Activated CD8-positive, alpha-beta T cell treated with anti-CD3 and anti-CD28 coated beads, Interleukin-2, amount 10 ng/mL, durations not matched to agents 7 days and 5 days (primary cell): ENCODE data around the gene TNRC6C. TPM values are rescaled to one million over a fixed set of nuclear protein-coding genes. Genes with fewer than 3 reads are reported as not detected.
A peak's percentile ranks its signal among the peaks of the same experiment; 100 is the strongest.

Experiments used
- ATAC-seq: fragments of 150-1000 bp; cut with Tn5 transposase; one replicate; pipeline ENCODE4 v1.10.0; 2021; ENCODE audit warnings: moderate library complexity
- CTCF ChIA-PET: fragments of 350-600 bp; sonication (Branson Sonifier 250); formaldehyde crosslinking; loops from one replicate; lab custom pipeline; 2021; ENCODE audit warnings: antibody characterized with exemption; lab: Charles Lee
- POLR2A ChIA-PET: fragments of 350-600 bp; sonication (Branson Sonifier 250); formaldehyde crosslinking; loops from one replicate; lab custom pipeline; 2021; ENCODE audit warnings: antibody characterized with exemption; lab: Charles Lee
- DNase-seq: peaks from one replicate; pipeline ENCODE4 v3.0.0-alpha.2; 2020
- H3K27ac Mint-ChIP-seq: one replicate; pipeline ENCODE4 v1.8.0; 2021; ENCODE audit warnings: mild to moderate bottlenecking, mixed read lengths
- H3K27me3 Mint-ChIP-seq: one replicate; pipeline ENCODE4 v1.8.0; 2021; ENCODE audit warnings: low read depth, mixed read lengths
- H3K36me3 Mint-ChIP-seq: one replicate; pipeline ENCODE4 v1.8.0; 2021; ENCODE audit warnings: low read depth, mixed read lengths
- H3K4me1 Mint-ChIP-seq: one replicate; pipeline ENCODE4 v1.8.0; 2021; ENCODE audit warnings: low read depth, mixed read lengths
- H3K4me3 Mint-ChIP-seq: one replicate; pipeline ENCODE4 v1.8.0; 2021; ENCODE audit warnings: mild to moderate bottlenecking, mixed read lengths
- H3K9me3 Mint-ChIP-seq: one replicate; pipeline ENCODE4 v1.8.0; 2022; ENCODE audit warnings: mixed read lengths; ENCODE audit not compliant: insufficient read depth
- total RNA-seq, 2 experiments: library from RNA; stranded (reverse); gene quantifications; one replicate each; pipeline ENCODE4 v1.2.3, GENCODE V29; 2021

Gene TNRC6C
- total RNA-seq, 2 experiments from 2014 or later: 33.3 to 36.2 TPM

- Mint-ChIP-seq H3K27me3 (no peaks in the 10 kb centered on the region), H3K4me1 (peaks cover 2% of the 10 kb centered on the region), H3K9me3 (no peaks in the 10 kb centered on the region), H3K4me3 (no peak overlapping the region), H3K36me3 (peaks cover 30% of the 10 kb centered on the region), H3K27ac (no peak overlapping the region)
- no peak for ATAC-seq
- POLR2A ChIA-PET: no interaction called here
- DNase-seq: no peak
- CTCF ChIA-PET: interaction anchor here (3.0 kb wide), 1 partner anchor 25 kb away, joined by 11 read pairs; no protein-coding TSS in a partner anchor
Observed at GRCh38 chr17:78038748-78039288, 80.3 kb downstream of the TNRC6C start.

DNA sequence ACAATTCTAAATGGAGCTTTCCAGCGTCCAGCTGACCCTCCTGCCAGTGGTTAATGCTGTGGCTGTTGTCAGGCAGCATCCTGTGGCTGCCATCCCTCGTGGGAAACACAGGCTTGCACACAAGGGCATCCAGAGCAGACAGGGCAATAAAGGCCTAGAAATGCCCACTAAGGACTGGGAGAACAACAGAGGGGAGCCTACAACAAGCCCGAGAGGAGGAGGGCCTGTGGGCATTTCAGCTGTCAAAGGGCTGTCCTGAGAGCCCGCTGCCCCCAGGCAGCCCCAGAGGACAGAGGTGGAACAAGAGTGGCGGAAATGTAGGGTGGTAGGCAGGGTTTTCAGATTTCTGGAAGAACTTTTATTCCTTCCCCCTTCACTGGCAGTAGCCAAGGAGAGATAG is 81.1 kb downstream of the TNRC6C start:
- Mint-ChIP-seq H3K4me1 (peaks cover 2% of the 10 kb centered on the region), H3K27ac (no peak overlapping the region), H3K9me3 (no peaks in the 10 kb centered on the region), H3K27me3 (no peaks in the 10 kb centered on the region), H3K4me3 (no peak overlapping the region), H3K36me3 (peaks cover 30% of the 10 kb centered on the region)
- POLR2A ChIA-PET: no interaction called here
- DNase-seq (no peak), ATAC-seq (no peak)
- CTCF ChIA-PET: interaction anchor here (3.0 kb wide), 1 partner anchor 26 kb away, joined by 11 read pairs; no protein-coding TSS in a partner anchor

DNA sequence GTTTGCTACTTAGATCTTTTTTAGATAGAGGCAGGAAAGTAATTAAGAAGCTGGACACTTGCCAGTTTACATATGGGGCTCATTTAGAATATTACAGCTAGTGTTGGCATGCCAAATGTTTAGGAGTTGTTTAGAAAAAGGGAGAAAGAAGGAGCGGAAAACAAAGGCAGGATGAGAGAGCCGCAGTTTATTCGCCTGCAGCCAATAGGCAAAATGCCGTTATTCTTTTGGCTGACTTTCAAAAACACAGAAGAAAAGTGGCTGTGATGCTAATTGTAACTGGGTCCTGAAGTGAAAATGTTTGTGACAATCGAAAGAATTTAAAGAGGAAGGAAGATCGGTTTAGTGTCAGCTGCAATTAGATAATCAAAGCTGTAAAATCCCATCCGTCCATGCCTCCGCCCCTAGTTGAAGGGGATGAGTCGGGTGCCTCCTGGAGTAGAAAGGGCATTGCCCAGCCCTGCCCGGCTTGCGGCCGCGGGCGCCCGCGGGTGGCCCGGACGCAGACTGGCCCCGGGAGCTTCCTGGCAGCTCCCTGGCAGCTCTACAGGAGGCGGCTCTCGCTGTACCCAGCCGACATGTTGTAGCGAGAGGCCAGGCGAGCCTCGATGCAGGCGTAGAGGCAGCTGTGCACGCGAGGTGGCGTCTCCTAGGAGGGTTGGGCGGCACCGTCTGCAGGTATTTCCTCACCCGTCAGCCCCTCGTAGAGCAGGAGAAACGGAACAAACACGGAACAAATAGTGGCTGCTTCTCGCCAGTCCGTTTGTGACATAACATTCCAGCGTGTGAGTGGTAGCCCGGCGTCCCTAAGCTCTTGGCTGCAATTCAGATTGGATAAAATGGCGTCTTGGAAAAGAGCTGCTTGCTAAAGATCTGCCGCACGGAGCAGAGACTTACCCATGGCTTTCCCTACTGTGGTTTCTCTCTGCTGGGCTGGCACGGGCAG is 82.2 kb downstream of the TNRC6C start:
- POLR2A ChIA-PET: no interaction called here
- ATAC-seq (peak; percentile 86), DNase-seq (peak; percentile 33)
- H3K27me3 Mint-ChIP-seq: no peaks in the 10 kb centered on the region
- peak overlapping the region; percentile 19 for H3K27ac Mint-ChIP-seq
- CTCF ChIA-PET: interaction anchor here (1.3 to 3.0 kb wide), 5 partner anchors 13 to 44 kb away, joined by 3 to 11 read pairs (median 5); no protein-coding TSS in a partner anchor
- peak overlapping the region; percentile 49 for H3K4me3 Mint-ChIP-seq
- H3K9me3 Mint-ChIP-seq: no peaks in the 10 kb centered on the region
- H3K4me1 Mint-ChIP-seq: peaks cover 9% of the 10 kb centered on the region
- H3K36me3 Mint-ChIP-seq: peaks cover 39% of the 10 kb centered on the region

DNA sequence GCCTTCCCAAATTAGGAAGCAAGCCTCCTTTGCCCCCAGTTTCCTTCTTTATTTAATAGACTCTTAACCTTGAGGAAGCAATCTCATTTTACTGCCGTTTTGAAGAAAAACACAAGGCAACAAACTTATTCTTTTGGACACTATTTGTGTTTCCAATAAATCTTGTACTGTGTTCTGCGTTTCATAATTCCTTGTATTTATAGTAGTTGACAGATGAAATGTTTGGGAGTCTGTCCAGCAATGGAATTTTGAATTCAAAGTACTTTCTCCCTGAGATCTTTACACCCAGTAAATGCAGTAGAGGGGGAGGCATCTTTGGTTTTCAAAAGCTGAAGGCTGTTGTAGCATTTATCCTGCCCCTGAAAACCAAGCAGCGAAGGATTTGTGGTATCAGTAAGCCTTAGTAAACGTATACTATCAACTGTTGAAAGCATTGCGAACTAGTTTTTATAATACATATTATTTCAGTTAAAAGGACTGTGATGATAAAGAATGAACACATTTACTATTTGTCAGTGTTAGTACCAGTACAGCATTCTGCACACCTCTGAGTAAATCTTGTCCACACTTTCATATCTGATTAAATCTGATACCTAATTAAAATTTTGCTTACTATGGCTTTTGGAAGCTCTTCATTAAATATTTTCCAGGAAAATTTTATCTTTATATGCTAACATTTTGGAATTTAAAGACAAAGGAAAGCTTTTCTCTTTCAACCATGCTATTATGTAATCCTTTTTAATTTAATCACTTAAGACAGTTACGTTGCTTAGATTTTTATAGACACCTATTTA is 83.1 kb downstream of the TNRC6C start:
- H3K27ac Mint-ChIP-seq: peak overlapping the region; percentile 19
- POLR2A ChIA-PET: no interaction called here
- ATAC-seq (no peak), DNase-seq (no peak)
- H3K36me3 Mint-ChIP-seq: peaks cover 35% of the 10 kb centered on the region
- H3K4me1 Mint-ChIP-seq: peaks cover 9% of the 10 kb centered on the region
- no peaks in the 10 kb centered on the region for H3K27me3 Mint-ChIP-seq
- CTCF ChIA-PET: interaction anchor here (1.3 to 3.0 kb wide), 5 partner anchors 14 to 43 kb away, joined by 3 to 11 read pairs (median 5); no protein-coding TSS in a partner anchor
- H3K9me3 Mint-ChIP-seq: no peaks in the 10 kb centered on the region
- peak overlapping the region; percentile 49 for H3K4me3 Mint-ChIP-seq

GRCh38 chr17:78042542-78042941 is 84.0 kb downstream of the TNRC6C start:
- ChIA-PET CTCF (interaction anchor here (1.4 kb wide), 1 partner anchor 42 kb away, joined by 5 read pairs; no protein-coding TSS in a partner anchor), POLR2A (no interaction called here)
- Mint-ChIP-seq H3K27me3 (no peaks in the 10 kb centered on the region), H3K9me3 (no peaks in the 10 kb centered on the region), H3K4me1 (peaks cover 9% of the 10 kb centered on the region), H3K36me3 (peaks cover 30% of the 10 kb centered on the region), H3K4me3 (no peak overlapping the region), H3K27ac (no peak overlapping the region)
- ATAC-seq (no peak), DNase-seq (no peak)

GRCh38 chr17:78043031-78043430 is 84.5 kb downstream of the TNRC6C start:
- POLR2A ChIA-PET: no interaction called here
- H3K4me1 Mint-ChIP-seq: peaks cover 9% of the 10 kb centered on the region
- CTCF ChIA-PET: interaction anchor here (1.4 to 1.6 kb wide), 3 partner anchors 19 to 42 kb away, joined by 5 to 7 read pairs (median 5); no protein-coding TSS in a partner anchor
- DNase-seq (no peak), ATAC-seq (no peak)
- H3K27me3 Mint-ChIP-seq: no peaks in the 10 kb centered on the region
- no peak overlapping the region for H3K4me3 Mint-ChIP-seq
- no peak overlapping the region for H3K27ac Mint-ChIP-seq
- H3K36me3 Mint-ChIP-seq: peaks cover 28% of the 10 kb centered on the region
- no peaks in the 10 kb centered on the region for H3K9me3 Mint-ChIP-seq

DNA sequence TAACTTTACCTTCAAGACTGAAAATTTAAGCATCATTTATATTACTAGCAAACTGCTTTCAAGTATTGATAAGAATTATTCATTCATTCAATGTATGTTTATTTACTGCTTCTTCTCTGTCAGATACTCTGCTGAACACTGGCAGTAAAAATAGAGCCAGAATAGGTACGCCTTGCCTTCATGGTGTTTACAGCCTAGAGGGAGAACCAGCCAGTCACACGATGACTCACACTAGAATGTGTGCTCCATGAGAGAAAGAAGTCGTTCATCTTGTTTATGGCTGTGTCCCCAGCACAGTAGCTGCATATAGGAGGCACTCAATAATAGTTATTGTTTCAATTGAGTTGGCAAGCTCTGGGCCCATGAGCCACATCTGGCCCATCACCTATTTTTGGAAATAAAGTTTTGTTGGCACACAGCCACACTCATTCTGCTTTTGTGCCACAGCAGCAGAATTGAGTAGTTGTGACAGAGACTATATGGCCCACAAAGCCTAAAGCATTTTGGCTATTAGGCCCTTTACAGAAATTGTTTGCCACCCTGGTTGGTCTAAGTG is 85.9 kb downstream of the TNRC6C start:
- ChIA-PET POLR2A (no interaction called here), CTCF (interaction anchor here (0.7 to 1.6 kb wide), 6 partner anchors 13 to 43 kb away, joined by 3 to 7 read pairs (median 4); no protein-coding TSS in a partner anchor)
- Mint-ChIP-seq H3K27ac (no peak overlapping the region), H3K4me1 (peaks cover 9% of the 10 kb centered on the region), H3K27me3 (no peaks in the 10 kb centered on the region), H3K36me3 (peaks cover 38% of the 10 kb centered on the region), H3K4me3 (no peak overlapping the region), H3K9me3 (no peaks in the 10 kb centered on the region)
- ATAC-seq (no peak), DNase-seq (no peak)

GRCh38 chr17:78045316-78045715 is 86.8 kb downstream of the TNRC6C start:
- ATAC-seq: no peak
- H3K9me3 Mint-ChIP-seq: no peaks in the 10 kb centered on the region
- no peak overlapping the region for H3K27ac Mint-ChIP-seq
- ChIA-PET POLR2A (no interaction called here), CTCF (no interaction called here)
- no peak overlapping the region for H3K4me3 Mint-ChIP-seq
- peaks cover 15% of the 10 kb centered on the region for H3K4me1 Mint-ChIP-seq
- peaks cover 47% of the 10 kb centered on the region for H3K36me3 Mint-ChIP-seq
- H3K27me3 Mint-ChIP-seq: no peaks in the 10 kb centered on the region
- no peak for DNase-seq

- ChIA-PET POLR2A (no interaction called here), CTCF (interaction anchor here (0.7 to 1.5 kb wide), 3 partner anchors 28 to 204 kb away, joined by 3 read pairs; no protein-coding TSS in a partner anchor)
- Mint-ChIP-seq H3K36me3 (peaks cover 55% of the 10 kb centered on the region), H3K27ac (no peak overlapping the region), H3K4me1 (peaks cover 15% of the 10 kb centered on the region), H3K4me3 (no peak overlapping the region), H3K9me3 (no peaks in the 10 kb centered on the region), H3K27me3 (no peaks in the 10 kb centered on the region)
- DNase-seq (no peak), ATAC-seq (no peak)
Observed at GRCh38 chr17:78046923-78047322, 88.4 kb downstream of the TNRC6C start.

- H3K27me3 Mint-ChIP-seq: no peaks in the 10 kb centered on the region
- H3K4me3 Mint-ChIP-seq: no peak overlapping the region
- no peak overlapping the region for H3K27ac Mint-ChIP-seq
- ChIA-PET POLR2A (no interaction called here), CTCF (interaction anchor here (1.0 kb wide), 1 partner anchor 9 kb away, joined by 3 read pairs; no protein-coding TSS in a partner anchor)
- ATAC-seq (no peak), DNase-seq (no peak)
- H3K4me1 Mint-ChIP-seq: peaks cover 15% of the 10 kb centered on the region
- no peaks in the 10 kb centered on the region for H3K9me3 Mint-ChIP-seq
- peaks cover 47% of the 10 kb centered on the region for H3K36me3 Mint-ChIP-seq
Observed at GRCh38 chr17:78048346-78049292, 90.1 kb downstream of the TNRC6C start.
